GM12864 (cell line): Measurements from ENCODE around the gene SEMA3F.

Experiments
- DNase-seq: peaks from one replicate; pipeline ENCODE4 v3.0.0-alpha.2; 2011; ENCODE audit warnings: low read depth
- H3K4me3 ChIP-seq: 2 replicates; pipeline ENCODE4 v1.5.1; 2011; ENCODE audit warnings: mild to moderate bottlenecking, low read depth, low read length, control low read depth
- CTCF ChIP-seq: IDR thresholded peaks from 2 replicates; pipeline ENCODE4 v1.5.1; 2011; ENCODE audit warnings: low read depth, mild to moderate bottlenecking, moderate library complexity, low read length, control low read depth, inconsistent platforms; ENCODE audit errors: missing control alignments

The SEMA3F gene

GRCh38 chr3:50165910-50166538 lies 10.9 kb downstream of the SEMA3F start:
- no peak for DNase-seq
- H3K4me3 ChIP-seq = no peak overlapping the region
- no peak for TF ChIP-seq CTCF

GRCh38 chr3:50166620-50167019 lies 11.5 kb downstream of the SEMA3F start:
- no peak for DNase-seq
- no peak for TF ChIP-seq CTCF
- H3K4me3 ChIP-seq = no peak overlapping the region

DNA sequence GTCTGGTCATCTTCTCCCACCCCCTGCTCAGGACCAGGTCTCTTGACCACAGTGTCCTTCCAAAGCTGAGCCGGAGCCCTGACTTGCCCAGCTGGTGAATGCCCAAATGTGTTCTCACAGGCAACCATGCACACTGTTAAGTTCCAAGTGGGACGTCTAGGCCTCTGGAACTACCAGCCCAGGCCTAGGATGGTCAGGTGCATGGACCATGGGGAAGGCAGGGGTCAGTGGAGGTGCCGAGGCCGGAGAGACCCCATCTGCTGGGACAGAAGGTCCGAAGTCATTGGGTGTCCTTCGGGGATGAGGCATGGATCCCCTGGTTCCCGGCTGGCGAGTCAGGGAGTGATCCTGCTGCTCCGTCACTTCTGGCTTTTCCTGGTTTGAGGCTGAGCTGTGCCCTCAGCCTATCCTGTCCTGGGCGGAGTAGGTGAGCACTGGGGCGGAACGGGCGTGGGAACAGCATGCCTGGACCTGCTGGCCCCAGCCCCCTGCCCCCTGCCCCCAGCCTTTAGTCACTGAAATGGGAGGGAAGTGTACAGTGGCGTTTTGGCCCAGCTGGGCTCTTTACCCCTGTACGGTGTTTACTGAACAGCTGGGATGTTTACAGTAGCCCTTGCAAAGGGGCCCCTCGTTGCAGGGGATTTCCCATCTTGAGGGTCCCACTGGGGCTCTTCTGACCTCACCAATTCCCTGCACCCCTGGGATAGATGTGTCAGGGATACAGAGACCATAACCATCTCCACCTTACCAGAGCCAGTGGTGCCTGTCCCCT lies 12.1 kb downstream of the SEMA3F start:
- TF ChIP-seq CTCF = no peak
- DNase-seq = no peak
- no peak overlapping the region for H3K4me3 ChIP-seq

DNA sequence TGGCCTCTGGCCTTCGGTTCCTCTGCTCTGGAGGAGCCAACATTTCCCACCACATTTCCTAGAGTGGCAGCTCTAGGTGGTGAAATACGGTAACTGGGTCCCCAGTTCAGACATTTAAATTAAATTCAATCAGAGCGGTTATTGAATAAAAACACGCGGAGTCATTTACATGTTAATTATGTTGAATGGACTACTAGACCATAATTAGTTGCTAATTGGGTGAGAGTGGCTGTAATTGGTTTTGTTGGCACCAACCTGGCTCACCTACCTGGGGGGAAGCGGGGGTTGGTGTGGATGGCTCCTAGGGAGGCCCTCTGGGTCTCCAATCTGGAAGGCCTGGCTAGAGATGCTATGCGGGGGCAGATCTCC lies 12.7 kb downstream of the SEMA3F start:
- TF ChIP-seq CTCF = no peak
- DNase-seq = no peak
- no peak overlapping the region for H3K4me3 ChIP-seq

- TF ChIP-seq CTCF = no peak
- no peak for DNase-seq
These were observed 13.3 kb downstream of the SEMA3F start for GRCh38 chr3:50168388-50168787.

GRCh38 chr3:50168791-50169190 lies 13.7 kb downstream of the SEMA3F start:
- no peak for TF ChIP-seq CTCF
- DNase-seq = no peak
- H3K4me3 ChIP-seq = no peak overlapping the region

More at GRCh38 chr3:50168388-50168787, 13.3 kb downstream of the SEMA3F start:
- no peak overlapping the region for H3K4me3 ChIP-seq
